ENCODE measurements around the gene NR3C1. TPM values are rescaled to one million over a fixed set of nuclear protein-coding genes. Genes with fewer than 3 reads are reported as not detected.

The NR3C1 gene
- polyA plus RNA-seq, 1 experiment: 44.1 TPM

DNA sequence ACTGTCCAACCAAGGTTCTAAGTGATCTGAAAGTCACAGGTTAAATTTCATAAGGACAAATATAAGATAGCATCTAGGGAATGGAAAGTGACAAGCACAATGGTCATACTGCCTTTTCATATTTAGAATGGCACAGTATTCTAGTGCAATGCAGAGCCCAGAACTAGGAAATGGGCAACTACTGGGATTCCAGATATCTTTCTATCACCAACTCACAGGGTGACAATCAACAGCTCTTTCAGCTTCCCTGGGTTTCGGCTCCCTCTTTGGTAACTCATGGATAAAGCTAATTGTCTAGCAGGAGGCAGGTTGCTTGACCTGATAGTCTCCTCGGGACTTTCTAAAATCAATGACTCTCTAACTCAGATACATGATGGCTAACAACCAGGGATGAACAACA, 60.4 kb downstream of the NR3C1 start:
- no peak overlapping the region for H3K4me3 ChIP-seq (ENCODE audit: low read depth, low read length)
- no peaks in the 10 kb centered on the region for H3K9me3 ChIP-seq (ENCODE audit: control insufficient read depth, insufficient read depth, low read length)
- no peak overlapping the region for H3K27ac ChIP-seq (ENCODE audit: low read depth, low read length)
- TF ChIP-seq CTCF (IDR thresholded peaks at IDR 0.05; ENCODE audit: low read depth, low read length): no peak
- no peak for DNase-seq (ENCODE audit: low read depth, low spot score)
- ChIA-PET CTCF (interaction anchor here (0.9 kb wide), 1 partner anchor 9 kb away, joined by 3 read pairs; no protein-coding TSS in a partner anchor), POLR2A (no interaction called here)
- H3K27me3 ChIP-seq (ENCODE audit: control insufficient read depth, insufficient read depth, low read length): no peaks in the 10 kb centered on the region

- TF ChIP-seq CTCF (IDR thresholded peaks at IDR 0.05; ENCODE audit: low read depth, low read length): no peak
- H3K27ac ChIP-seq (ENCODE audit: low read depth, low read length): no peak overlapping the region
- POLR2A ChIA-PET: no interaction called here
- CTCF ChIA-PET: interaction anchor here (0.9 kb wide), 1 partner anchor 9 kb away, joined by 3 read pairs; no protein-coding TSS in a partner anchor
- DNase-seq (ENCODE audit: low read depth, low spot score): no peak
- H3K27me3 ChIP-seq (ENCODE audit: control insufficient read depth, insufficient read depth, low read length): no peaks in the 10 kb centered on the region
- H3K4me3 ChIP-seq (ENCODE audit: low read depth, low read length): no peak overlapping the region
- no peaks in the 10 kb centered on the region for H3K9me3 ChIP-seq (ENCODE audit: control insufficient read depth, insufficient read depth, low read length)
Measured at GRCh38 chr5:143342607-143343006, 60.9 kb downstream of the NR3C1 start.

DNA sequence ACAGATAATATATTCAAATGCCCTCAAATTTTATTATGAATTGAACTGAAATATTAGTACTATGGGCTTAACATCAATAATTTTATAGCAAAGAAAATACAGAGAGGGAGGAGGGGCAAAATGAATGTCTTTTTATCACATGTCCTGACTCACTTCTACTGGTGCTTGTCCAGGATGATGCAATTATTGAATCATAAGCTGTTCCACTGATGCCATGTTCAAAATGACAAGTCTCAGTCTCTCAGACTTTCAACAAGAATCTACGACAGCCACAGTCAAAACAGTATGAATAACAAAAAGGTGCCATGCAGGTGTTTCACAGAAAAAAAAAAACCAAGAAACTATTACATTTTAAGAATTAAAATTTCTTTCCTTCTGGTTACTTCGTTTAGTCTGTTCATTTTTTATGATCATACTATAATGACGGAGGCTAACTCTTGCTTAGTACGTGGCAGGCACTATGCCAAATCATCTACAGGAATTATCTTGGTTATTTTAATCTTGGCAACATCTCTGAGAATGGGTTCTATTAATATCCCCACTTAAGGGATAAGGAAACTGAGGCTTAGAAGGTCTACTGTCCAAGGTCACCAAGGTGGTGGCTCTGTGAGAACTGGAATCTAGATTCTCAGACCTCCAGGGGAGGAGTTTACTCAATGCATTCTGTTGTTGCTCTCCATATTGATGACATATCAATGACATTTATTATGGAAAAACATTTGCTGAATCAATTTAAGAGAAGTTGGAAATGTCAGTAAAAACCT, 61.5 kb downstream of the NR3C1 start:
- ChIA-PET CTCF (interaction anchor here (0.5 to 0.9 kb wide), 2 partner anchors 10 to 325 kb away, joined by 3 read pairs; no protein-coding TSS in a partner anchor), POLR2A (no interaction called here)
- DNase-seq (ENCODE audit: low read depth, low spot score): no peak
- no peaks in the 10 kb centered on the region for H3K27me3 ChIP-seq (ENCODE audit: control insufficient read depth, insufficient read depth, low read length)
- no peak for TF ChIP-seq CTCF (IDR thresholded peaks at IDR 0.05; ENCODE audit: low read depth, low read length)
- H3K9me3 ChIP-seq (ENCODE audit: control insufficient read depth, insufficient read depth, low read length): no peaks in the 10 kb centered on the region
- H3K4me3 ChIP-seq (ENCODE audit: low read depth, low read length): no peak overlapping the region
- H3K27ac ChIP-seq (ENCODE audit: low read depth, low read length): no peak overlapping the region

GRCh38 chr5:143340891-143341685, 62.4 kb downstream of the NR3C1 start:
- ChIA-PET CTCF (interaction anchor here (0.5 kb wide), 1 partner anchor 324 kb away, joined by 3 read pairs; no protein-coding TSS in a partner anchor), POLR2A (no interaction called here)
- no peak overlapping the region for H3K27ac ChIP-seq (ENCODE audit: low read depth, low read length)

More at GRCh38 chr5:143340891-143341685, 62.4 kb downstream of the NR3C1 start:
- no peak for DNase-seq (ENCODE audit: low read depth, low spot score)
- TF ChIP-seq CTCF (IDR thresholded peaks at IDR 0.05; ENCODE audit: low read depth, low read length): no peak
- H3K27me3 ChIP-seq (ENCODE audit: control insufficient read depth, insufficient read depth, low read length): no peaks in the 10 kb centered on the region
- no peaks in the 10 kb centered on the region for H3K9me3 ChIP-seq (ENCODE audit: control insufficient read depth, insufficient read depth, low read length)
- H3K4me3 ChIP-seq (ENCODE audit: low read depth, low read length): no peak overlapping the region
